GM10248 (cell line): ENCODE data around the gene GRID1.

Experiments
- CTCF ChIA-PET: fragments of 300-600 bp; sonication (Branson Sonifier 250); formaldehyde crosslinking; extraction: SDS; loops from one replicate; lab custom pipeline; 2021; ENCODE audit warnings: antibody characterized with exemption; lab: Yijun Ruan, JAX
- POLR2A ChIA-PET: fragments of 350-650 bp; sonication (Branson Sonifier 250); formaldehyde crosslinking; extraction: SDS; loops from one replicate; lab custom pipeline; 2020; ENCODE audit warnings: antibody characterized with exemption; lab: Yijun Ruan, JAX
- DNase-seq: peaks from one replicate; pipeline ENCODE4 v3.0.0; 2012; ENCODE audit errors: extremely low spot score
- CTCF ChIP-seq: IDR thresholded peaks from 2 replicates; pipeline ENCODE4 v1.5.1; 2012; ENCODE audit warnings: mild to moderate bottlenecking, low read depth; ENCODE audit errors: extremely low read depth, missing control alignments, control extremely low read depth

GRID1 gene

GRCh38 chr10:85613391-85613790 is 753.2 kb downstream of the GRID1 start:
- no peak for DNase-seq
- POLR2A ChIA-PET: no interaction called here
- CTCF ChIA-PET: interaction anchor here (1.2 kb wide), 1 partner anchor 21 kb away, joined by 3 read pairs; no protein-coding TSS in a partner anchor
- no peak for TF ChIP-seq CTCF

- no peak for DNase-seq
- CTCF ChIA-PET: no interaction called here
Measured at GRCh38 chr10:85612833-85613232, 753.8 kb downstream of the GRID1 start.

GRCh38 chr10:85612378-85612775 is 754.2 kb downstream of the GRID1 start:
- no peak for DNase-seq
- POLR2A ChIA-PET: no interaction called here

More at GRCh38 chr10:85612833-85613232, 753.8 kb downstream of the GRID1 start:
- POLR2A ChIA-PET: no interaction called here
- TF ChIP-seq CTCF: no peak

GRCh38 chr10:85611746-85612377 is 754.7 kb downstream of the GRID1 start:
- POLR2A ChIA-PET: no interaction called here
- CTCF ChIA-PET: no interaction called here
- no peak for DNase-seq
- no peak for TF ChIP-seq CTCF

More at GRCh38 chr10:85612378-85612775, 754.2 kb downstream of the GRID1 start:
- CTCF ChIA-PET: no interaction called here
- no peak for TF ChIP-seq CTCF

GRCh38 chr10:85611093-85611740 is 755.4 kb downstream of the GRID1 start:
- DNase-seq: no peak
- ChIA-PET CTCF (no interaction called here), POLR2A (no interaction called here)
- TF ChIP-seq CTCF: no peak

- CTCF ChIA-PET: no interaction called here
- DNase-seq: no peak
- POLR2A ChIA-PET: no interaction called here
- TF ChIP-seq CTCF: no peak
Measured at GRCh38 chr10:85610381-85611092, 756.1 kb downstream of the GRID1 start.
